ENCODE measurements around the gene COL5A1.
"Not testable (repeated sequence)": the region's sequence is repeated elsewhere in the genome, so short reads cannot be mapped to it uniquely, and the experiment has no call there.

The COL5A1 gene

GRCh38 chr9:134679616-134680392 lies 38.2 kb downstream of the COL5A1 start:
- DNase-seq = no peak

- DNase-seq = no peak
Observed at GRCh38 chr9:134680393-134681060, 38.9 kb downstream of the COL5A1 start.

GRCh38 chr9:134681061-134681661 lies 39.6 kb downstream of the COL5A1 start:
- DNase-seq = no peak

GRCh38 chr9:134682026-134682425 lies 40.4 kb downstream of the COL5A1 start:
- no peak for DNase-seq

- no peak for DNase-seq
Observed at GRCh38 chr9:134682651-134683364, 41.2 kb downstream of the COL5A1 start.

- DNase-seq = no peak
Observed at GRCh38 chr9:134683714-134684374, 42.2 kb downstream of the COL5A1 start.

GRCh38 chr9:134684375-134684723 lies 42.7 kb downstream of the COL5A1 start:
- no peak for DNase-seq

GRCh38 chr9:134684941-134685340 lies 43.3 kb downstream of the COL5A1 start:
- not testable (repeated sequence) for DNase-seq

GRCh38 chr9:134685784-134686183 lies 44.2 kb downstream of the COL5A1 start:
- no peak for DNase-seq

- peak; percentile 21 for DNase-seq
Observed at GRCh38 chr9:134686896-134687295, 45.3 kb downstream of the COL5A1 start.

GRCh38 chr9:134687556-134687955 lies 46.0 kb downstream of the COL5A1 start:
- no peak for DNase-seq

GRCh38 chr9:134688231-134688630 lies 46.6 kb downstream of the COL5A1 start:
- no peak for DNase-seq

- DNase-seq = no peak
Observed at GRCh38 chr9:134688661-134689320, 47.2 kb downstream of the COL5A1 start.

GRCh38 chr9:134689321-134690181 lies 47.9 kb downstream of the COL5A1 start:
- peak; percentile 67 for DNase-seq

GRCh38 chr9:134690301-134690751 lies 48.7 kb downstream of the COL5A1 start:
- DNase-seq = peak; percentile 30

- DNase-seq = peak; percentile 37
Observed at GRCh38 chr9:134690946-134691694, 49.5 kb downstream of the COL5A1 start.

- peak; percentile 16 for DNase-seq
Observed at GRCh38 chr9:134691695-134692572, 50.3 kb downstream of the COL5A1 start.

GRCh38 chr9:134692573-134692860 lies 50.9 kb downstream of the COL5A1 start:
- DNase-seq = no peak

- peak; percentile 2 for DNase-seq
Observed at GRCh38 chr9:134693011-134693410, 51.4 kb downstream of the COL5A1 start.

Measured in left hindlimb (tissue), 1 donor.